HG02763 (cell line): ENCODE results near the gene RGL2.

Source experiments
- ATAC-seq: cut with Tn5 transposase; IDR thresholded peaks from one replicate; pipeline ENCODE4 v1.9.1; 2021; ENCODE audit warnings: mild to moderate bottlenecking, moderate library complexity; ENCODE audit not compliant: unreplicated experiment

RGL2 gene

GRCh38 chr6:33248932-33249731 lies 49.6 kb downstream of the RGL2 start:
- ATAC-seq = peak; percentile 90

GRCh38 chr6:33248643-33248931 lies 50.2 kb downstream of the RGL2 start:
- ATAC-seq = no peak

- ATAC-seq = peak; percentile 40
These were observed 50.6 kb downstream of the RGL2 start for GRCh38 chr6:33247977-33248642.

- no peak for ATAC-seq
These were observed 55.3 kb downstream of the RGL2 start for GRCh38 chr6:33243476-33243875.

- no peak for ATAC-seq
These were observed 56.8 kb downstream of the RGL2 start for GRCh38 chr6:33241968-33242367.
